Neural progenitor cell (in vitro differentiated cells): ENCODE results near the gene SSTR4.

Experiments used
- CTCF ChIP-seq: fragments of 200-600 bp; sonication (generic); IDR thresholded peaks from 2 replicates; pipeline ENCODE4 v1.5.1; 2017; ENCODE audit warnings: antibody characterized with exemption, mild to moderate bottlenecking
- EZH2phosphoT487 ChIP-seq: fragments of 200-600 bp; sonication (generic); IDR thresholded peaks from 2 replicates; pipeline ENCODE4 v1.6.1; 2017; ENCODE audit warnings: antibody characterized with exemption

DNA sequence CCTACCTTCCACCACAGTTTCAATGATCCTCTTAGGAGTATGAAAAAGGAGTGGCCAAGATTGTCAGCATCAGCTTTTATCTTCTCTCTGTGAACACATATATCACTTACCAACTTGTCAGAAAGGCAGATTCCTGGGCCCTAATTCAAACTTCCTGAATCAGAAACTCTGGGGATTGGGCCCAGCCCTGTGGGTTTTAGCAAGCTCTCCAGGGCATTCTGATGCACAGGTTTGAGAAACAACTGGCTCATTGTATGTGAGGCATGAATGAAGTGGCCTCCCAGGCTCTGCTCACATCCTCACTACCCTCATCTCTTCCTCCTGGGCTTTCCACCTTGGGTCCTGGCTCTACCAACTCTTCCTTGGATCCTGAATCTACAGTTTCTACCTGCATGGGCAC is 27.5 kb downstream of the SSTR4 start:
- no peak for TF ChIP-seq CTCF
- no peak for TF ChIP-seq EZH2phosphoT487
